ENCODE measurements around the gene L1CAM.

Gene L1CAM

DNA sequence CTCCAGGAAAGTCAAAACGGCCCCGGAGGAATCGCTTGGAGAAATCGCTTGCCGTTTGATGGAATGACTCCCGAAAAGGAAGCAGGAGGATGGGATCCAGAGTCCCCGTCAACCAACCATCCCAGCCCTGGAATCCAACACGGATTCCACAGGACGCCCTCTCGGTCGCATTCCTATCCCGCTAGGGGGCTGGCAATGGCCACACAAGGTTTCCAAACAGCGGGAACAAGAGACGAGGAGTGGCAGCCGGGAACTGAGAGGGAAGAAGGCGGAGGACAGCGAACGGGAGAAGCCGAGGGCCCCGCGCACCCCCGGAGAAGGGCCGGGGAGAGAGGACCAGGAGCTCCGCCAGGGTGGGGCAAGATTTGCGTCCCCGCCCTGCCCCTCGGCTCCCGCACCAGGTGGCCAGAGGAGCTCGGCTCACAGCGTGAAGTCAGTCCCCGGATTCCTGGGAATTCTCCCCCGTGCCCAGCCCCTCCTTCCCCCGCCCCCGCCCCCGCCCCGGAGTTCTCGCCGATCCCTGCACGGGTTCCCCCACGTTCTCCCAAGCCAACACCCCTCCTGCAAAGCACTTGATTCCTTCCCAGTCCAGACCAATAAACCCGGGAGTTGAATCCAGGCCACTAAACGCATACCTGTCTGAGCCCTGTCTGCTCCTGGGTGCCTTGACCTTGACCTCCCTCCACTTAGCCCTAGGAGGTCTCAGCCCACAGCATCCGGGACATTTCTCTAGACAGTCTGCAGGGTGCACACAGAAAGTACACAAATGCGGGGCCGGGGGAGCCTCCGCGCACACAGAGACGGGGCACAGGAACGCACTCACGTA lies 57.0 kb downstream of the L1CAM start:
- TF ChIP-seq, protein P1, sequence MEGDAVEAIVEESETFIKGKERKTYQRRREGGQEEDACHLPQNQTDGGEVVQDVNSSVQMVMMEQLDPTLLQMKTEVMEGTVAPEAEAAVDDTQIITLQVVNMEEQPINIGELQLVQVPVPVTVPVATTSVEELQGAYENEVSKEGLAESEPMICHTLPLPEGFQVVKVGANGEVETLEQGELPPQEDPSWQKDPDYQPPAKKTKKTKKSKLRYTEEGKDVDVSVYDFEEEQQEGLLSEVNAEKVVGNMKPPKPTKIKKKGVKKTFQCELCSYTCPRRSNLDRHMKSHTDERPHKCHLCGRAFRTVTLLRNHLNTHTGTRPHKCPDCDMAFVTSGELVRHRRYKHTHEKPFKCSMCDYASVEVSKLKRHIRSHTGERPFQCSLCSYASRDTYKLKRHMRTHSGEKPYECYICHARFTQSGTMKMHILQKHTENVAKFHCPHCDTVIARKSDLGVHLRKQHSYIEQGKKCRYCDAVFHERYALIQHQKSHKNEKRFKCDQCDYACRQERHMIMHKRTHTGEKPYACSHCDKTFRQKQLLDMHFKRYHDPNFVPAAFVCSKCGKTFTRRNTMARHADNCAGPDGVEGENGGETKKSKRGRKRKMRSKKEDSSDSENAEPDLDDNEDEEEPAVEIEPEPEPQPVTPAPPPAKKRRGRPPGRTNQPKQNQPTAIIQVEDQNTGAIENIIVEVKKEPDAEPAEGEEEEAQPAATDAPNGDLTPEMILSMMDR (conservative IDR thresholded peaks at IDR 0.05), result no peak
- no peak overlapping the region for H3K27ac ChIP-seq

DNA sequence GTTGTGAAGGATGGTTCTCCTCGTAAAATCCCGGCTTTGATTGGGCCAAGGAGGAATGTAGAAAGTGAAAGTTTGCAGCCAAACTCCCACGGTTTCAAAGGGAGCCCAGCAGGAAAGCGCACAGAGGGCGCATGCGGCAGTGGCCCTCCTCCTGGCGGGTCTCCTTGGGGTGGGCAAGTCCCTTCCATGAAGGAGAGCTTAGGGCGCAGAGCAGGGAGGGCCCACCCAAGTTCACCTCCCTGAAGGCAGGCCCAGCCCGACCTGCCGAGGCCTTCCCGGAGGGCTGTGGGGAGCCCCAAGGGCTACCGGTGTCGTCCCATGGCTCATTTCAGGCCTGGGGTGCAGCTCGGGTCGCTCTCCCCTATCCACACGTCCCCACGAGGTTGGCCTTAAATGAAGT lies 57.7 kb downstream of the L1CAM start:
- TF ChIP-seq, protein P1 (conservative IDR thresholded peaks at IDR 0.05), result no peak
- H3K27ac ChIP-seq, result no peak overlapping the region

GRCh38 chrX:153827903-153828302 lies 58.1 kb downstream of the L1CAM start:
- H3K27ac ChIP-seq, result no peak overlapping the region

DNA sequence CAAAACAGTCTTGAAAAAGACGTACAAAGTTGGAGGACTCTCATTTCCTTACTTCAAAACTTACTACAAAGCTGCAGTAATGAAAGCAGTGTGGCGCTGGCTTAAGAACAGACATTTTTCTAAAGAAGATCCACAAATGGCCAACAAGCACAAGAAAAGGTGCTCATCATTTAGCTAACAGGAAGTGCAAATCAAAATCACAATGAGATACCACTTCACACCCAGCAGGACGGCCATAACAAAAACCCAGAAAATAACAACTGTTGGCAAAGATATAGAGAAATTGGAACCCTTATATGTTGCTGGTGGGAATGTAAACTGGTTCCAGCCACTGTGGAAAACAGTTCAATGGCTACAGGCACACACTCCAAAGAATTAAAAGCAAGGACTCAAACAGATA lies 59.0 kb downstream of the L1CAM start:
- TF ChIP-seq, protein P1 (conservative IDR thresholded peaks at IDR 0.05), result no peak
- H3K27ac ChIP-seq, result no peak overlapping the region

More at GRCh38 chrX:153827903-153828302, 58.1 kb downstream of the L1CAM start:
- TF ChIP-seq, protein P1 (conservative IDR thresholded peaks at IDR 0.05), result no peak

GRCh38 chrX:153825042-153825441 lies 60.9 kb downstream of the L1CAM start:
- TF ChIP-seq, protein P1 (conservative IDR thresholded peaks at IDR 0.05), result no peak
- H3K27ac ChIP-seq, result no peak overlapping the region

DNA sequence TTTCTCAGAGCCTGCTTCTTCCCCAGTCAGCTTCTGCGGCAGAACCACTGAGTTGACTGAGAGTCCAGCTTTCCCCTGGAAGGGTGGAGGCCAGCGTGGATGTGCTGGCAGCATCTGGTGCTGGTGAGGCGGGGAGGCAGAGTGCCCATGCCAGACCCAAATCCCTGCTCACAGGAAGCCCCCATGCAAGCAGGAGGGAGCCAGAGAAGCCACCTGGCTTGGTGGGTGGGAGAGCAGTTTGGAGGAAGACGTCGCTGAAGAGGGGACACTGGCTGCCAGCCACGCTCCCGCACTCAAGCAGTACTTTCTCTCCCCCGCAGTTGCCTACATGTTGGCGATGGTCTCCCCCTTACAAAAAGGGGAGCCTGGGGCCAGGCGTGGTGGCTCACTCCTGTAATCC lies 61.6 kb downstream of the L1CAM start:
- H3K27ac ChIP-seq, result no peak overlapping the region
- TF ChIP-seq, protein P1 (conservative IDR thresholded peaks at IDR 0.05), result no peak

DNA sequence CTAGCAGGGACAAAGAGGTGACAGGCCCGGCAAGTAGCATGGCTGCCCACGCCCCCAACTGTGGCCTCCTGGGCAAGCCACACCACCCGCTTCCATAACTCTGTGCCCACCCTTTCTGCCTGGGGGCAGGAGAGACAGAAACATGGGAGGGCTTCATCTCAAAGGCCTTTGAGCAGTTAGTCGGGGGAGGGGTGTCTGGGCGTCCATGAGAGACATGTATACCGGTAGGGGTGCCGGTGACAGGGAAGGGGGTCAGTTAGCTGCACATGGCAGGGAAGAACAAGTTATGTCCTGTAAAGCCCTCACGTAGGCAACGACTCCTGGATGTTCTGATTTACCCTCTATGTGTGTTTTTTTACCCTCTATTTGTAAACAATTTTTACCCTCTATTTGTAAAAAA lies 64.9 kb downstream of the L1CAM start:
- TF ChIP-seq, protein P1 (conservative IDR thresholded peaks at IDR 0.05), result no peak
- no peak overlapping the region for H3K27ac ChIP-seq
